ENCODE measurements around the gene PRTFDC1.

- TF ChIP-seq CTCF (IDR thresholded peaks at IDR 0.05 in 8 of 11, conservative IDR thresholded peaks at IDR 0.05 in 3 of 11): no peak
- TF ChIP-seq POLR2A (IDR thresholded peaks at IDR 0.05): no peak
- TF ChIP-seq POLR2AphosphoS5 (IDR thresholded peaks at IDR 0.05): no peak
Observed at GRCh38 chr10:24917979-24918378, 34.4 kb downstream of the PRTFDC1 start.
